Neural crest cell (in vitro differentiated cells): ENCODE data around the gene C1QTNF3. TPM values are rescaled to one million over a fixed set of nuclear protein-coding genes. Genes with fewer than 3 reads are reported as not detected.

ENCODE experiments used
- DNase-seq: peaks from one replicate; pipeline ENCODE4 v3.0.0; 2021; ENCODE audit warnings: low read depth, mixed read lengths, low spot score
- H3K27ac Mint-ChIP-seq: one replicate; pipeline ENCODE4 v1.8.0; 2021; ENCODE audit warnings: mild to moderate bottlenecking, mixed read lengths; ENCODE audit not compliant: unreplicated experiment
- H3K27me3 Mint-ChIP-seq: 2 replicates; pipeline ENCODE4 v1.8.0; 2021; ENCODE audit warnings: low read depth, mild to moderate bottlenecking, mixed read lengths
- H3K36me3 Mint-ChIP-seq: 2 replicates; pipeline ENCODE4 v1.8.0; 2021; ENCODE audit warnings: low read depth, mild to moderate bottlenecking, mixed read lengths
- H3K4me1 Mint-ChIP-seq: 2 replicates; pipeline ENCODE4 v1.8.0; 2021; ENCODE audit warnings: mixed read lengths
- H3K4me3 Mint-ChIP-seq: one replicate; pipeline ENCODE4 v1.8.0; 2021; ENCODE audit warnings: mild to moderate bottlenecking, mixed read lengths
- H3K9me3 Mint-ChIP-seq: 2 replicates; pipeline ENCODE4 v1.8.0; 2021; ENCODE audit warnings: mixed read lengths
- total RNA-seq: library from RNA; stranded (reverse); gene quantifications from 2 replicates; pipeline ENCODE4 v1.2.1, GENCODE V29; 2021
- TF ChIP-seq, protein P1 (sequence below): fragments of 200-600 bp; sonication (generic); conservative IDR thresholded peaks from 2 replicates; pipeline ENCODE4 v1.5.0; 2021; ENCODE audit warnings: antibody characterized with exemption, mild to moderate bottlenecking

The C1QTNF3 gene
- total RNA-seq, 1 donor from 2014 or later = 7.7 TPM

DNA sequence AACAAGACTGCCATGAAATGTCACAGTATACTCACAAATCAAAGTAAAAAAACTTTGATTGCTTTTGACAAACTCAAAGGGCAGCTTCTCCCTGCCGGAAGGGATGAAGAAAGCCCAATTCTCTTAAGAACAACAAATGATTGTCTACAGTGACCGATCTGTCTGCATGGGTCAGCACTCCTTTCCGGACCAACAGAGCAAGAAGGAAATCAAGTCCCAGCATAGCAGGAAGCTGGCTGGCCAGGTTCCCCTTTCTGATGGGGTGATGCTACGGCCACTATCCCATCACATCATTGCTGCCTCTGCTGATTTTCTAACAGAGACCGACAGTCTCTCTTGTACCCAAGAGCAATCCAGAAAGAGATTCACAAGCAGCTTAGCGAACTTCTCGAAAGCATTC lies 692 bp downstream of the C1QTNF3 start:
- peaks cover 8% of the 10 kb centered on the region for H3K9me3 Mint-ChIP-seq
- no peak for DNase-seq
- TF ChIP-seq, protein P1, sequence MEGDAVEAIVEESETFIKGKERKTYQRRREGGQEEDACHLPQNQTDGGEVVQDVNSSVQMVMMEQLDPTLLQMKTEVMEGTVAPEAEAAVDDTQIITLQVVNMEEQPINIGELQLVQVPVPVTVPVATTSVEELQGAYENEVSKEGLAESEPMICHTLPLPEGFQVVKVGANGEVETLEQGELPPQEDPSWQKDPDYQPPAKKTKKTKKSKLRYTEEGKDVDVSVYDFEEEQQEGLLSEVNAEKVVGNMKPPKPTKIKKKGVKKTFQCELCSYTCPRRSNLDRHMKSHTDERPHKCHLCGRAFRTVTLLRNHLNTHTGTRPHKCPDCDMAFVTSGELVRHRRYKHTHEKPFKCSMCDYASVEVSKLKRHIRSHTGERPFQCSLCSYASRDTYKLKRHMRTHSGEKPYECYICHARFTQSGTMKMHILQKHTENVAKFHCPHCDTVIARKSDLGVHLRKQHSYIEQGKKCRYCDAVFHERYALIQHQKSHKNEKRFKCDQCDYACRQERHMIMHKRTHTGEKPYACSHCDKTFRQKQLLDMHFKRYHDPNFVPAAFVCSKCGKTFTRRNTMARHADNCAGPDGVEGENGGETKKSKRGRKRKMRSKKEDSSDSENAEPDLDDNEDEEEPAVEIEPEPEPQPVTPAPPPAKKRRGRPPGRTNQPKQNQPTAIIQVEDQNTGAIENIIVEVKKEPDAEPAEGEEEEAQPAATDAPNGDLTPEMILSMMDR = no peak
- H3K4me1 Mint-ChIP-seq = peaks cover 61% of the 10 kb centered on the region
- peak overlapping the region; percentile 41 for H3K4me3 Mint-ChIP-seq
- no peaks in the 10 kb centered on the region for H3K27me3 Mint-ChIP-seq
- H3K36me3 Mint-ChIP-seq = peaks cover 11% of the 10 kb centered on the region
- H3K27ac Mint-ChIP-seq = peak overlapping the region; percentile 78

DNA sequence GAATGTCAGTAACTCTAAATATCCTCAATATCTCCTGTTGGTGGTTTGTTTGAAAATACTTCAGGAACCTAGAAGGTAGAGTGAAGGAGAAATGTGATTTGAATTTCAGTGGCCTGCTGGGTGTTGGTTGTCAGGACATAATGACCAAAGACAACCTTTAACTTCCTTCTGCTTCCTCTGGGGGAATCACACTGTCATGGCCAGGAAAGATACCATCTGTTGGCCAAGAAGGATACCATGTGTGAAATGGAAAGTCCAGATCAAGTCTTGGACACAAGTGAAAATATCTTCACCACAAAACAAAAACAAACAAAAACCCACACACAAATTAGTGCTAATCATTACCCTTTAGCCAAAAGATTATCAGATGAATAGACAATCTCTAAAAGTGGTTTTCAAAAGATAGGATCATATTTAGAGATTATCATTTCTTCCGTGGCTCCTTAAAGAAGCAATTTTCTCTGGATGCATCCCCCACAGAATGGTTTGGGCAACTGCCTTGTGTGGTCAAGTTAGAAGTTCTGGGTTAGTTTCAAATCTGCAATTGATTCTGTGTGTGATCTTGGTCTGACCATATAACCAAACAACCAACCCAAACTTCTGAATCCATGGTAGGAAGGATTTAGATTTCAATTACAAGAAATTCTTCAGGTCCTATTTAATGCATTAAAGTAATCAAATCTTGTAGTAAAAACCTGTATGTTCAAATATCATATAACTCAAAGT lies 1.6 kb downstream of the C1QTNF3 start:
- no peak overlapping the region for H3K4me3 Mint-ChIP-seq
- peaks cover 8% of the 10 kb centered on the region for H3K36me3 Mint-ChIP-seq
- H3K4me1 Mint-ChIP-seq = peaks cover 66% of the 10 kb centered on the region
- no peak for DNase-seq
- TF ChIP-seq, protein P1 = no peak
- no peak overlapping the region for H3K27ac Mint-ChIP-seq
- H3K9me3 Mint-ChIP-seq = peaks cover 8% of the 10 kb centered on the region
- H3K27me3 Mint-ChIP-seq = no peaks in the 10 kb centered on the region

DNA sequence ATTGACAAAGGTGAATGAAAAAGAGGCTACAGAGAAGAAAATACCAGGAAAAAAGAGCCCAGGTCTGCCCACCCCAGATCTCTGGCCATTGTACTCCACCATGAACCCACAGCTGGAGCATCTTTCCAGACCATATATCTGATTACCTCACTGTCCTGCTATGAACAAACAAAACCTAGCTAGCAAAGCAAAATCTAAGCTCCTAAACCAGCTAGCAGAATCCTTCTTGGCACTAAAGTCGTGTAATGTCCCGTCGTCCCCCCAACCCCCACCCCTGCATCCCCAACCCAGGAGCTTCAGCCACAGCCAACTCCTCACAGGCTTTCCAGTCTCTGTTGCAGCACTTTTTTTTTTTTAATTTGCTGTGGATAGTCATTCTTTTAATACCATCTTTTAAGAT lies 2.5 kb downstream of the C1QTNF3 start:
- Mint-ChIP-seq H3K4me1 (peaks cover 72% of the 10 kb centered on the region), H3K27me3 (no peaks in the 10 kb centered on the region), H3K4me3 (peak overlapping the region; percentile 21), H3K27ac (no peak overlapping the region), H3K9me3 (peaks cover 8% of the 10 kb centered on the region), H3K36me3 (peaks cover 11% of the 10 kb centered on the region)
- TF ChIP-seq, protein P1 = no peak
- DNase-seq = no peak

DNA sequence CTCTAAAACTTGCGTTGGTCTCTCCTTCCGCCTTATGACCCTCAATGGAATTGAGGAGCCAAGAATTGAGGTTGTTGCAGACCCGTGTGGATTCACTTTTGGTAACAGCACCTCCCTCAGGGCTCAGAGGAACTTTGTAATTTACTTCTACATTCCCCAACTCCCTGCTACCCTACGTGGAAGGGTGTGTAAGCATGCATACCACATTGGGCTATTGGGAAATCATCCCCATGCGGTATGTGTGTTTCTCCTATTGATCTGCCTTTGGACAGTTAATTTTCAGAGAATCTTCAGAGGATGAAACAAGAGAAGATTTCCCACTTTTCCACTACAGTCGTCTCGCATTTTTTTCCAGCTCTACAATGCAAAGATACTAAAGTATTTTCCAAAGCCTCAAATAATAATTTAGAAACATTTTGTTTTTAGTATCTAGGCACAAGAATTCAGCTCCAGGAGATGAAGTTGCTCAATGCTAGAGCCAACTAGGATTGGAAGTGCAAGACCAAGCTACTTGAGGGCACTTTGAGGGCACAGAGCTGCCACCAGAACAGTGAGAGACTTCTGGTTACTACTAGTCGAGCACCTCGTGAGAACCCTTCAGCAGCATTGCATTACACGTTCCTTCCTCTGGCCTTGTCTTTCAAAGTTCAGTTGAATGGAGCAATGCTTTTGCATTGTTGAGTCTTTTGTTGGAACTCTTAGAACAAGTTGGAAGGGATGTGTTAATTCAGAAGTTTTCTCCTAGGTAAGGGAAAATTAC lies 3.4 kb downstream of the C1QTNF3 start:
- H3K27ac Mint-ChIP-seq = no peak overlapping the region
- peaks cover 8% of the 10 kb centered on the region for H3K9me3 Mint-ChIP-seq
- H3K36me3 Mint-ChIP-seq = peaks cover 18% of the 10 kb centered on the region
- DNase-seq = no peak
- H3K4me1 Mint-ChIP-seq = peaks cover 77% of the 10 kb centered on the region
- no peak overlapping the region for H3K4me3 Mint-ChIP-seq
- no peaks in the 10 kb centered on the region for H3K27me3 Mint-ChIP-seq
- TF ChIP-seq, protein P1 = no peak

GRCh38 chr5:34038838-34039237 lies 4.2 kb downstream of the C1QTNF3 start:
- TF ChIP-seq, protein P1 = no peak
- H3K4me3 Mint-ChIP-seq = no peak overlapping the region
- H3K9me3 Mint-ChIP-seq = peaks cover 8% of the 10 kb centered on the region
- peaks cover 19% of the 10 kb centered on the region for H3K36me3 Mint-ChIP-seq
- peak overlapping the region; percentile 37 for H3K27ac Mint-ChIP-seq
- no peak for DNase-seq
- peaks cover 77% of the 10 kb centered on the region for H3K4me1 Mint-ChIP-seq
- H3K27me3 Mint-ChIP-seq = no peaks in the 10 kb centered on the region
